GM23248 (cell line): Measurements from ENCODE around the gene COX8C.

Source experiments
- EZH2 ChIP-seq: fragments of 200-600 bp; sonication (generic); IDR thresholded peaks from 2 replicates; pipeline ENCODE4 v1.6.1; 2018; ENCODE audit warnings: antibody characterized with exemption, mild to moderate bottlenecking; ENCODE audit not compliant: insufficient read depth, poor library complexity, severe bottlenecking
- EZH2phosphoT487 ChIP-seq: fragments of 200-600 bp; sonication (generic); IDR thresholded peaks from 2 replicates; pipeline ENCODE4 v1.6.1; 2018; ENCODE audit warnings: antibody characterized with exemption, moderate library complexity, mild to moderate bottlenecking, low read depth; ENCODE audit not compliant: insufficient read depth

GRCh38 chr14:93331002-93331727 is 15.8 kb upstream of the COX8C start:
- TF ChIP-seq EZH2 = no peak
- no peak for TF ChIP-seq EZH2phosphoT487
